PC-3 (cell line): ENCODE results near the gene RP9. TPM values are rescaled to one million over a fixed set of nuclear protein-coding genes. Genes with fewer than 3 reads are reported as not detected.

Experiments used
- ATAC-seq: fragments of 200-7000 bp; cut with Tn5 transposase; 2 replicates; pipeline ENCODE4 v1.9.1; 2020; ENCODE audit warnings: mild to moderate bottlenecking, moderate library complexity
- BruUV-seq: library from RNA; stranded (reverse); fragments of 400-500 nt; replicated peaks from 2 replicates; lab custom pipeline; 2021; lab: Mats Ljungman, UMichigan
- CTCF ChIA-PET: fragments of 300-600 bp; sonication (Branson Sonifier 250); formaldehyde crosslinking; loops from one replicate; lab custom pipeline; 2022; ENCODE audit warnings: antibody characterized with exemption; lab: Charles Lee
- POLR2A ChIA-PET: fragments of 300-600 bp; sonication (Branson Sonifier 250); formaldehyde crosslinking; loops from one replicate; lab custom pipeline; 2022; ENCODE audit warnings: antibody characterized with exemption; ENCODE audit not compliant: unreplicated experiment; lab: Charles Lee
- DNase-seq: peaks from one replicate; pipeline ENCODE4 v3.0.0-alpha.2; 2015
- H2AFZ ChIP-seq: fragments of 300-600 bp; sonication (generic); 2 replicates; pipeline ENCODE4 v1.6.0; 2016; ENCODE audit warnings: antibody characterized with exemption, low read length
- H3F3A ChIP-seq: fragments of 300-600 bp; sonication (generic); one replicate; pipeline ENCODE4 v1.6.0; 2017; ENCODE audit warnings: antibody characterized with exemption, low read length, control low read depth, mild to moderate bottlenecking; ENCODE audit not compliant: unreplicated experiment
- H3K27ac ChIP-seq: fragments of 300-600 bp; sonication (generic); 2 replicates; pipeline ENCODE4 v1.5.1; 2016; ENCODE audit warnings: mild to moderate bottlenecking, low read length
- H3K27me3 ChIP-seq: fragments of 300-600 bp; sonication (generic); 2 replicates; pipeline ENCODE4 v1.6.1; 2016; ENCODE audit warnings: low read length, mixed read lengths
- H3K36me3 ChIP-seq: fragments of 300-600 bp; sonication (generic); 2 replicates; pipeline ENCODE4 v1.6.1; 2016; ENCODE audit warnings: low read depth, mixed run types, low read length, mixed read lengths
- H3K4me1 ChIP-seq: fragments of 300-600 bp; sonication (generic); 2 replicates; pipeline ENCODE4 v1.5.1; 2016; ENCODE audit warnings: low read length; ENCODE audit not compliant: insufficient read depth
- H3K4me2 ChIP-seq: fragments of 300-600 bp; sonication (generic); 2 replicates; pipeline ENCODE4 v1.6.0; 2016; ENCODE audit warnings: low read length
- H3K4me3 ChIP-seq: fragments of 300-600 bp; sonication (generic); 2 replicates; pipeline ENCODE4 v1.5.1; 2016; ENCODE audit warnings: mild to moderate bottlenecking, low read length, mixed read lengths
- H3K79me2 ChIP-seq: fragments of 300-600 bp; sonication (generic); 2 replicates; pipeline ENCODE4 v1.6.1; 2017; ENCODE audit warnings: low read length, mixed read lengths
- H3K9ac ChIP-seq: fragments of 300-600 bp; sonication (generic); 2 replicates; pipeline ENCODE4 v1.6.0; 2016; ENCODE audit warnings: mild to moderate bottlenecking, low read length
- H3K9me2 ChIP-seq: fragments of 300-600 bp; sonication (generic); replicated peaks from 2 replicates; pipeline ENCODE4 v1.6.1; 2016; ENCODE audit warnings: mixed run types, low read length, mixed read lengths
- H3K9me3 ChIP-seq: fragments of 300-600 bp; sonication (generic); 2 replicates; pipeline ENCODE4 v1.6.1; 2016; ENCODE audit warnings: low read length, mixed read lengths
- H4K20me1 ChIP-seq: fragments of 300-600 bp; sonication (generic); 2 replicates; pipeline ENCODE4 v1.6.1; 2016; ENCODE audit warnings: low read length, mixed read lengths
- CTCF ChIP-seq: fragments of 300-600 bp; sonication (generic); conservative IDR thresholded peaks from 2 replicates; pipeline ENCODE4 v1.5.1; 2017; ENCODE audit warnings: antibody characterized with exemption, low read depth, mild to moderate bottlenecking, low read length
- EZH2 ChIP-seq: fragments of 300-600 bp; sonication (generic); IDR thresholded peaks from one replicate; pipeline ENCODE4 v1.6.1; 2017; ENCODE audit warnings: antibody characterized with exemption, mild to moderate bottlenecking, low read length; ENCODE audit not compliant: unreplicated experiment
- EZH2phosphoT487 ChIP-seq: fragments of 300-600 bp; sonication (generic); IDR thresholded peaks from 2 replicates; pipeline ENCODE4 v1.6.1; 2018; ENCODE audit warnings: mild to moderate bottlenecking, antibody characterized with exemption, low read length, borderline replicate concordance
- intact Hi-C: fragments of 100-400 bp; cut with micrococcal nuclease; formaldehyde crosslinking; loops from 2 replicates; pipeline ENCODE4 v1.9.0; 2023
- total RNA-seq: library from RNA; depleted of rRNA; stranded (reverse); fragments of >200 nt; gene quantifications from 2 replicates; pipeline ENCODE4 v1.2.3, GENCODE V29; 2014

RP9 gene
- total RNA-seq, 1 experiment from 2014 or later, result 33.9 TPM

GRCh38 chr7:33128990-33129805 lies 20.0 kb upstream of the RP9 start, which contains the start of gene BBS9:
Gene BBS9, plus strand, starts transcription at chr7:33129564. Its CDS starts 16,689 bp downstream, at chr7:33146253.
- ChIA-PET CTCF (no interaction called here), POLR2A (interaction anchor here (0.5 to 0.6 kb wide), 2 partner anchors 127 to 238 kb away, joined by 3 to 6 read pairs; no protein-coding TSS in a partner anchor)
- H3K4me2 ChIP-seq, result peak within 1 kb of the TSS; percentile 82
- H3K79me2 ChIP-seq, result 0 out of 2 replicates have a peak, but pooled peaks cover 4% of the 10 kb centered on the region
- no peaks in the 10 kb centered on the region for H3F3A ChIP-seq
- no peaks in the 10 kb centered on the region for H4K20me1 ChIP-seq
- TF ChIP-seq EZH2, result no peak
- no peak for TF ChIP-seq EZH2phosphoT487
- TF ChIP-seq CTCF, result no peak
- DNase-seq, result peak; percentile 92
- no peaks in the 10 kb centered on the region for H3K27me3 ChIP-seq
- 0 out of 2 replicates have a peak within 1 kb of the TSS, but pooled peaks have one; percentile 12 for H3K27ac ChIP-seq
- peak within 1 kb of the TSS; percentile 77 for H3K9ac ChIP-seq
- intact Hi-C loops, result loop anchor here (1.0 kb wide), 1 partner anchor 19 kb away; no protein-coding TSS in a partner anchor
- H3K4me1 ChIP-seq, result peaks cover 11% of the 10 kb centered on the region
- H2AFZ ChIP-seq, result peak within 1 kb of the TSS; percentile 97
- ATAC-seq, result peak; percentile 99
- H3K36me3 ChIP-seq, result no peaks in the 10 kb centered on the region
- H3K9me2 ChIP-seq, result no peaks in the 10 kb centered on the region
- H3K9me3 ChIP-seq, result no peaks in the 10 kb centered on the region
- BruUV-seq, result no TSS peak
- peak within 1 kb of the TSS; percentile 85 for H3K4me3 ChIP-seq

GRCh38 chr7:33128631-33128989 lies 19.4 kb upstream of the RP9 start:
- peaks cover 11% of the 10 kb centered on the region for H3K4me1 ChIP-seq
- no peaks in the 10 kb centered on the region for H3K36me3 ChIP-seq
- H3K4me2 ChIP-seq, result peak overlapping the region; percentile 82
- H3K27ac ChIP-seq, result 0 out of 2 replicates have a peak overlapping the region, but pooled peaks have one; percentile 12
- H3K9me3 ChIP-seq, result no peaks in the 10 kb centered on the region
- 0 out of 2 replicates have a peak, but pooled peaks cover 4% of the 10 kb centered on the region for H3K79me2 ChIP-seq
- BruUV-seq, result TSS peak; percentile 84
- TF ChIP-seq EZH2phosphoT487 (no peak), CTCF (no peak), EZH2 (no peak)
- DNase-seq, result no peak
- ChIA-PET CTCF (no interaction called here), POLR2A (interaction anchor here (0.6 kb wide), 1 partner anchor 238 kb away, joined by 3 read pairs; no protein-coding TSS in a partner anchor)
- no peaks in the 10 kb centered on the region for H4K20me1 ChIP-seq
- intact Hi-C loops, result no loop called here
- peak overlapping the region; percentile 85 for H3K4me3 ChIP-seq
- H3K27me3 ChIP-seq, result no peaks in the 10 kb centered on the region
- peak overlapping the region; percentile 97 for H2AFZ ChIP-seq
- ATAC-seq, result no peak
- H3F3A ChIP-seq, result no peaks in the 10 kb centered on the region
- no peaks in the 10 kb centered on the region for H3K9me2 ChIP-seq
- peak overlapping the region; percentile 77 for H3K9ac ChIP-seq

GRCh38 chr7:33127085-33127484 lies 17.9 kb upstream of the RP9 start:
- intact Hi-C loops, result no loop called here
- Histone ChIP-seq H3K9me3 (no peaks in the 10 kb centered on the region), H3K79me2 (0 out of 2 replicates have a peak, but pooled peaks cover 4% of the 10 kb centered on the region), H4K20me1 (no peaks in the 10 kb centered on the region), H3K9me2 (no peaks in the 10 kb centered on the region), H3K27ac (no peak overlapping the region), H3K4me2 (no peak overlapping the region), H3K27me3 (no peaks in the 10 kb centered on the region), H3K4me1 (peaks cover 11% of the 10 kb centered on the region), H3F3A (no peaks in the 10 kb centered on the region), H3K9ac (no peak overlapping the region), H2AFZ (no peak overlapping the region), H3K4me3 (no peak overlapping the region), H3K36me3 (no peaks in the 10 kb centered on the region)
- TF ChIP-seq EZH2phosphoT487 (no peak), EZH2 (no peak), CTCF (no peak)
- no TSS peak for BruUV-seq
- CTCF ChIA-PET, result no interaction called here
- ATAC-seq (no peak), DNase-seq (no peak)
- POLR2A ChIA-PET, result no interaction called here
